HTR-8/SVneo (cell line): ENCODE results near the gene YBEY.

ENCODE experiments used
- DNase-seq: peaks from one replicate; pipeline ENCODE4 v3.0.0; 2011; ENCODE audit warnings: low spot score, mixed read lengths; ENCODE audit not compliant: insufficient read length
- FAIRE-seq: peaks from 2 replicates; lab custom pipeline; 2011; peaks lifted over from hg19 to GRCh38; lab: Jason Lieb, UNC

YBEY gene

DNA sequence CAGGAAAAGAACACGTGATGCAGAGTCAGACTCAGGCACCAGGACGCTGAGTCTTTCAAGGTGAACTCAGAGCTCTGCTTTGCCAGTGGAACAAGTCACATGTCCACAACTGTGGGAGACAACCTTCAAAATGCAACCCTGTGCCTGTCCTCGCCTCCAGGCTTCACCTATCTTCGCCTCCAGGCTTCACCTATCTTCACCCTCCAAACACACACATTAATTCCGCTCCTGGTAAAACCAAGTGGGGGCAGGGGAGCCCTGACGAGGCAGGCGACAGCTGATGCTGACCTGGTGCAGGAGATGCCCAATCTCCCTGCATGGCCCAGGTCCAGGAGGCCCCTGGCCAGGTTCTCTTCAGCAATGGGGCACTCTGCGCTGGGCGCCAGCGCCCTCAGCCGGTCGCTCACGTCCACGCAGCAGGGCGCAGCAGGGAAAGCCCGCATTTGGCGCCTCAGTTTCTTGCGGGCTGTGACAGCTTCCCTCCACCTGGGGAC, 29.6 kb upstream of the YBEY start:
- FAIRE-seq (no peak), DNase-seq (no peak)

DNA sequence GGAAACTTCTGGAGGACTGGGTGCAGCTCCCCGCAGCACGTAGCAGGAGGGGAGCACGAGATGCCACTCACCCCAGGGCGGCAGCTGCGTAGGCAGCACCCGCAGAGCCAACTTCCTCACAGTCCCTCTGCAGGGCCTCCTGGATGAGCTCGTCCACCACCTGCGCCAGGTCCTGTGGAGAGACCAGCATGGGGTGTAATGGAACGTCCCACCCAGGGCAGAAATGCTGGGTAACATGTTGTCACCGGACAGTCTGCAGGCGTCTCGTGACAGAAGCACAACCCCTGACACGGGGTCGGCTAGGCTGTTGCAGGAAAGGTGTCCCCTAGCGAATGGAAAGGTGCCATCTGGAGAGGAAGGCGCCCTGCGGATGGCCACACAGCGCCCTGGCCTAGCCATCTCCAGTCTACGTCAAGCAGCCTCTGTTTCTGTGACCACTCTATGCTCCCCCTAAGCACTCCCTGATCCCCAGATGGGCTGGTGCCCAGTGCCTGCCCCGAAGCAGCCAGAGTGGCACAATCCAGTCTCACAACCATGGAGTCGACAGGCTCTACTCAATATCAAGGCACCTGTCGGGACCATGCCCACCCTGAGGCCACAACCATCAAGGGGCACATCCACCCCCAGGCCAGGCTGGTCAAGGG, 22.0 kb upstream of the YBEY start:
- no peak for FAIRE-seq
- no peak for DNase-seq

DNA sequence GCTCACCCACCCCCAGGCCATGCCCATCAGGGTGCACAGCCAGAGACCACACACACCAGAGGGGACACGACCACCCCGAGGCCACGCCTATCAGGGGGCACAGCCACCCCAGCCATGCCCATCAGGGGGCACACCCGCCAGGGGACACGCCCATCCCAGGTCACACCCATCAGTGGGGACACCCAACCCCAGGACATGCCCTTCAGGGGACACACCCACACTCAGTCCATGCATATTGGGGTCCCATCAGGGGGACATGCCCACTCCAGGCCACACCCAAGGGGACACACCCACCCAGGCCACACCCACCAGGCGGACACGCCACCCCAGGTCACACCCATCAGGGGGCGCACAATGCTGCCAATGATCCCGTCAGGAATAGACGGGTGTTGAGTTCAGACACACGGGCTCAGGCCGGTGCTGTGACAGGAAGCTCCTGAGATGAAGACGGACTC, 21.4 kb upstream of the YBEY start:
- no peak for FAIRE-seq
- no peak for DNase-seq

DNA sequence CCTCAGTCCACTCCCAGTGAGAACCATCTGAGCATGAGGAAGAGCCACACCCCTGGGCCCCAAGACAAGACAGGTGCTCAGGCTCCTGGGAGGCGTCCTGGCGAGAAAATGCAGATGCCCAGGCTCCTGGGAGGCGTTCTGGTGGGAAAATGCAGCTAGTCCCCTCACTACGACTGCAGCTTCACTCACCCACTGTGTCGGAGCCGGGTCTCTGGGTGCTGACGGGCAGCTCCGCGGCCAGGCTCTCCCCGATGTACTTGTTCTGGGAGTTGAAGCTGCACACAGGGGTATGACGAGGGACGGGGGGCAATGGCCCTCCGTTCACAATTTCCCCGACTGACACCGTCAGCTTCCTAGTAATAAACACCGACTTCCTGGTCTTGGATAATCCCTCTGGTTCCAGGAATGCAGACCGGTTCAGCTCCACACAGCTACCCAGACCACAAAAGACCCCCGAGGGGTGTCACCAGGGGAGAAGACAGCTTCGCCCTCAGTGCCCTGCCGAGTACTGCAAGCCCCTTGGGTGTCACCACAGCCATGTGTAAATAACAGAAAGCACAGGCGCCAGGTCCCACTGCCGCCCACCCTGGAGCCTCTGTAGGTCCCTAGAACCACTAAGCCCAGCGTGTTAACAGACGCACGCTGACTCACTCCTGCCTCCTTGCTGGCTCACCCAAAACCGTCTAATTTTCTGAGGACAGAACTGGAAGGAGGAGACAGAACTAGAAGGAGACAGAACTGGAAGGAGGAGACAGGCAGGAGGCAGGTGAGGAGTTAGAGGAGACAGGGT, 20.2 kb upstream of the YBEY start:
- FAIRE-seq (no peak), DNase-seq (no peak)

DNA sequence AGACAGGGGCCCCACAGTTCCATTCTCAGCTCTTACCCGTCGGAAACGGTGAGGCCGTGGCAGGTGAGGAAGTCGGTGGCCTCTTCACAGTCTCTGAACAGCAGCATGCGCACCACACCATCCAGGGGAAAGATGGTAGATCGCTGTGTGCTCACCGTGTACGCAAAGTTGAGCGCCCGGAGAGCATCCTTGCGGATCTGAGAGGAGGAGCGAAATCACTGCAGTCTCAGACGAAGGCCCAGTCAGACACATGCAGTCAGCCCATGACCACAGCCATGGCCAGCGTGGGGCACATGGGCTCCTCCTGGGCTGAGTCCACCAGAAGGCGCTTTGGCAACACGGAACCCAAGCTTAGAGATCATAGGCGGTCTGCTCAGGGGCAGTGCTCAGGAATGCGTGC, 19.2 kb upstream of the YBEY start:
- FAIRE-seq (no peak), DNase-seq (no peak)

DNA sequence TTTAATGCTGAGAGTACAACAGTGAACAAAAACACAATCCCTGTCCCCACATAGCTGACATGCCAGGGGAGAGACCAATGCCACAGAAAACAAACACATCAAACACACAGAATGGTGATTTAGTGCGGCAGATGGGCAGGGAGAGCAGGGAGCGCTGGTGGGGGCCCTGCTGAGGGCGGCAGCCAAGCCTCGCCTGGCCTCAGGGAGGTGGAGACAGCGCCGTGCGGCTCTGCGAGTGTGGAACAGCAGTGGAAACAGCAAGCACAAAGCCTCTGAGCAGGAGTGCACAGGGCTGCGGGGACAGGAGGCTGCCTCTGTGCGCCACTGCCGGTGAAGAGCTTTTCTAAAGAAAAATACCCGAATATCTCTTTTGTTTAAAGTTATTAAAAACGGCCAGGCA, 17.8 kb upstream of the YBEY start:
- DNase-seq, result no peak
- FAIRE-seq, result no peak

DNA sequence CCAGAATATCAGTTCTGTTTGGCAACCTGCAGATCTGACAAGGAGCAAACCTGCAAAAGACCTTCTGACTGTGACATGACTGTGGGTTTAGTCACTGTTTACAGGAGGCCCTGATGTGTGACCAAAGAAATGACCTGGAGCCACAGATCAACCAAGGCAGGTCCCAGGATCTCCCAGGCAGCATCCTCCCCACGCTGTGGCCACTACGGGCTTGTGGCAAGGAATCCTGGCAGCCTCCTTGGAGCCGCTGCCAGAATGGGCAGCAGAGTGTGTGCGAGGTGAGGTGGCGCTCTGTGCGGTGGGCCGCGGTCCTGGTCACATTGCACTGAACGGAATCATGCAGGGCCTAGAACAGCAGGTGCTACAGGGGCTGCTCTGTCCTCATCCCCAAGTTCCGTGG, 16.7 kb upstream of the YBEY start:
- DNase-seq, result no peak
- FAIRE-seq, result no peak

DNA sequence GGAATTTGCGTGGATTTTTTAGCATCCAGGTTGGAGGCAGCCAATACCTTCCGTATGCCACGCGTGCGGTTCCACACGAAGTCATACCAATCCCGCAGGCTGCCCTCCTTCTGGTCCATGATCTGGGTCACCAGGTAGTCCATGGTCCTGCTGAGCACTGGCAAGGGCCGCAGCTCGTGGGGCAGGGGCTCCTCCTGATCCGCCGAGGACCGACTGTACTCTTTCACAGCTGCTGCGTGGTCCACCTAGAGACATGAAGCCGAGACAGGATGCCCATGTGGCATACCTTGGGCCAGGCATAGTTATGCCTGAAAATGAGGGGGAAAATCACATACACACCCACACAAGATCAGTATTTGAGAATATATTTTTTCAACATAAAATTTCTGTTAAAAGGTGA, 12.8 kb upstream of the YBEY start:
- no peak for DNase-seq
- FAIRE-seq, result no peak

DNA sequence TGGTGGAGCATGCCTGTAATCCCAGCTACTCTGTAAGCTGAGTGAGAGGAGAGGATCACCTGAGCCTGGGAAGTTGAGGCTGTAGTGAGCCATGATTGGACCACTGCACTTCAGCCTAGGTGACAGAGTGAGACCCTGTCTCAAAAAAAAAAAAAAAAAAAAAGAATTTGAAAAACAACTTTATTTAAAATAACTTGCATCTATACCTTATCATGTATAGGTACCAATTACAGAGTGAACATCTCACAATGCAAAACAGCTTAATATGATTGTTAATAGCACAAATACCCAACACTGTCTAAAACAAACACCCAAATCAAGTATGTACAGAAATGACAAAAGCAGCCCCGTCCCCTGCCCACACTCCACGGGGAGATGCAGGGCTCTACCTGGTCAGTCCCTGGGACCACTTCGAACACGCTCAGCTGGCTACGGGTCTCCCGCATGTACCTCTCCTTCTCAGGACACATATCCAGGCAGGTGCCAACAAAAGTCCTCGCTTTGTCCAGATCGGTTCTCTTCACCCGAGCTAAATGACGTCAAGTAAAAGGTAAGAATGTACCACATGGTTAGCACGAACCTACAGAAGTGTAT, 11.2 kb upstream of the YBEY start:
- DNase-seq (no peak), FAIRE-seq (no peak)

DNA sequence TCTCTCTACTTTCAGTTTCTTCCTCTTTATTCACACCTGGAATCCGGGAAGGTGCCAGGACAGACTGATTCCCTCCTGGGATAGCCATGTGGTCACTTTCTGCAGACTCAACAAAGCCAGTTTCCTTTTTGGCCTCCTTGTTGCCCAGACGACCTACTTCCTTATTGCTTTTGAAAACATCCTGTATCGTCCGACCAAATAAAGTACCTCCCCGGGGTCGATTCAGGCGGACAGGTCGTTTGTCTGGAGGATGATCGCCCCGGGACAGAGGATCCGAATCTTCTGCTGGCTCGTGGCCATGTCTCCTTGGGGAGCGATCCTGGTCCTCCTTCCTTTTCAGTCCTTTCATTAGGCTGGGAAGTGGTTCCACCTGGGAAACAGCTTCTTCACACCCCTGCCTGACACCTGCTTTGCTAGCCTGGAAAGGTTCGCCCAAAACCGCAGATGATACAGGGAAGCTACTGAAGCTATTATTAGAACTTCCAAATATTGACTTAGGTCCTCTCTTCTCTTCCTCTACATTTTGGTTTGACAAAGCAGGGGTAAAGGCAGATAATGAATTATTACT, 2.0 kb upstream of the YBEY start:
- DNase-seq (no peak), FAIRE-seq (no peak)

DNA sequence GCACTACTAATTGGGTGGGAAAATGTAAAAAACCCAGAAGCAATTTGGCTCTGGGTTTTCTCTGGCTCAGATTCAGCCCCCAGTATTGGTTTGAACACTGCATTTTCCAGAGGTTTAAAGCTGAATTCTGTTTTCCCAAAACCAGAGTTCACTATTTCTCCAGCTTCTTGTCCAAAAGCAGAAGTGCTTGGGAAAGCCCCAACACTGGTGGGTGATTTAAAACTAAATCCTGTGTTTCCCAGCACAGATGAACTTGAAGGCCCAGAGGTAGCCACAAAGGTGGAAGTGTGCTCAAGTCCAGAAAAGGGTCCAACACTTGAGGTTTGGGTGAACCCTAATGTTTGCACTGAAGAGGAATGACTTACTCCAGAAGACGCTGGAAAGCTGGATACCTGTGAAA, 1.4 kb upstream of the YBEY start:
- DNase-seq, result no peak
- no peak for FAIRE-seq

DNA sequence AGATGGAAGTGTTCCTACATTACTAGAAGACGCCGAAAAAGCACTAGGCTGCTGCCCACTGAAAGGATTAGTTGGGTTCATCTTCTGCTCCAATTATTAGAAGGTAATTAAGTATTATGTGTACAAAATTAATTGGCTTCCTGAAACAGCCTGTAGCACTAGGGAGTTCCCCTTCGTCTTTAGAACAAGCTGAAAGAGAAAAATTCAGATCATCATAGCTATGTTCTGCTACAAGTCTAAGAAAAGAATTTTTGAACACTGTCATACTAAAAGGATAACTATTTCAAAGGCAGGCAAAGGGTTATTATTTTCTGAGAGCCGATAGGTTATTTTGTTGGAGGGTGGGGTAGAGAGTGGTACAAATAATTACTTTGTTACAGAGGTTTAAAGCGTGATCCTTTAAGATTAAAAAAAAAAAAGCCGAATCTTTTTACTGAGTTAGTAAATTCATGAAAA, 908 bp upstream of the YBEY start, which contains the start of gene MCM3AP:
Gene MCM3AP (minus strand): TSS at position 406 of the 456 bp plus-strand sequence. CDS start 325 bp downstream, at position 81.
- DNase-seq (no peak), FAIRE-seq (no peak)

DNA sequence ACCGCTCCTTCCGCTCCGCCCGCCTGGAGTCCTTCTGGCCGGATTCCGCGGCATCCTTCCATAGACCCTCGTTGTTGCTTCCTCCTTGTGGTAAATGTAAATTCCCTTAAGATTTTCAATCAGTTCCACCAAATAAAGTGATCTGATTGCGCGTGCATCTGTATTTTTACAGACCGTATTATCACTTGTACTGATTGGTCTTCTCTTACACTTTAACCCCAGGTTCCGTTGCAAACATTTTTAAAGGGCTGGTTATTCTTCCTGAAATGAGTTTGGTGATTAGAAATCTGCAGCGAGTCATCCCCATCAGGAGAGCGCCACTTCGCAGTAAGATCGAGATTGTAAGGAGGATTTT, 483 bp downstream of the YBEY start:
- no peak for FAIRE-seq
- no peak for DNase-seq

DNA sequence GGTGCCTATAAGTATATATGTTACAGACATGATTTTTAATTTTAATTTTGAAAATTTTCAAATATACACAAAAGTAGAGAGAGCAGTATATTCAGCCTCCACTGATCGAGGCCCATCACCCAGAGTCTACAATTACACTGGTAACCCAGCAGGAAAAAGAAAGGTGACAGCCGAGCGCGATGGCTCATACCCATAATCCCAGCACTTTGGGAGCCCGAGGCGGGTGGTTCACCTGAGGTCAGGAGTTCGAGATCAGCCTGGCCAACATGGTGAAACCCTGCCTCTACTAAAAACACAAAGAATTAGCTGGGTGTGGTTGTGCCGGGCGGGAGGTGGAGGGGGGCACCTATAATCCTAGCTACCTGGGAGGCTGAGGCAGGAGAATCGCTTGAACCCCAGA, 1.4 kb downstream of the YBEY start:
- FAIRE-seq, result no peak
- DNase-seq, result no peak

DNA sequence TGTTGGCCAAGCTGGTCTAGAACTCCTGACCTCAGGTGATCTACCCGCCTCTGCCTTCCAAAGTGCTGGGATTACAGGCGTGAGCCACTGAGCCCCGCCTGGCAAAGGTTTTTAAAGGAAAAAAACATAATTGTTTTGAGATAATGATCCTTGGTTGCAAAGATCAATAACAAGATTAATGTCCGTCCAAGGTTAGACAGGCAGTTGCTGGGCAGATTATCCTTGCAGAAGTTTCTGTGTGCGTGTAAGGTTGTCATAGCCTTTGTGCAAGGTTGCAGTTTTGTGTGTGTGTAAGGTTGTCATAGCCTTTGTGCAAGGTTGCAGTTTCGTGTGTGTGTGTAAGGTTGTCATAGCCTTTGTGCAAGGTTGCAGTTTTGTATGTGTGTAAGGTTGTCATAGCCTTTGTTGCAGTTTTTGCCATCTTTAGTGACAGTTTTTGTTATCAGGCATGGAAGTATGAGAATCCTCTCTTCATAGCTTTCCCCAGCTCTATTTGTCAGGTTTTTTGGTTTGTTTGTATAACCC, 3.6 kb downstream of the YBEY start:
- peak; percentile 88 for FAIRE-seq

DNA sequence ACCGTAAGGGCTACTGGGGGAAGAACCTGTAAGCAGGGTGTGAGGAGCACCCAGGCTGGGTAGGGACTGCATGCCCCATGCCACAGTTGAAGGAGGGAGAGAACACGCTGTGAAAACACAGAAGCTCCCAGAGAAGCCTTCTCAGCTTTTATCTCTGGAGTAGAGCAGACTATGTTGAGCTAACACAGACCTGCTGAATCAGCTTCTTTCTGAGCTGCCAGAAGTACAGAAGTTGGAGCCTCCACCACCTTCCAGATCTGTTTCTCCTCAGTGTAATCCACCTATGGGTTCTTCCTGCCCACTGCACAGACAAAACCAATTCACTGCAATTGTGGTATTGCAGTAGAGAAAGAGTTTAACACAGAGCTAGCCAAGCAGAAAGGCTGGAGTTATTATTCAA, 5.4 kb downstream of the YBEY start:
- DNase-seq (no peak), FAIRE-seq (no peak)

More for the DNA sequence above, 3.6 kb downstream of the YBEY start:
- DNase-seq, result no peak

DNA sequence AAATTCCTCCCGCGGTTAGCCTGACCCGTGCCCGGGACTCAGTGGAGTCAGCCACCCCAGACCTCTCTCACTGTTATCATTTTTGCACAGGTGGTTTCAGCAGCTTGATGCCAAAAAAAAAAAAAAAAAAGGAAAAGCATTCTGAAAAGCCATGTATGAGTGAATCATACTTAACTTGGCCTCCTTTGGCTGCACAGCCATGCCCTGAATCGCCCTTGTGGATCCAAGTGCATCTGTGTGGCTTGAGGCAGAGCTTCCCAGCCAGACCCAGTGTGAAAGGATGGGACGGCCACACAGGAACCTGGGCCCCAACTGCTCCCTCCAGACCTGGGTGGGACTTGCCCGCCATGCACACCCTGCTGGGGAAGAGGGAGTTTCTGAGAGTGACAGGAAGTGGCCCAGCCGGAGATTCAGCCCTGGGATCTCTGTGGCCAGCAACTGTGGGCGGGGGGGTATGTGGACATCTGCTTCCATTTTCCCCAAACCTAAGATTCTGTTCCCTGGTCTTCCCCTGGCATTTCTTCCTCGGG, 8.6 kb downstream of the YBEY start:
- no peak for DNase-seq
- no peak for FAIRE-seq

DNA sequence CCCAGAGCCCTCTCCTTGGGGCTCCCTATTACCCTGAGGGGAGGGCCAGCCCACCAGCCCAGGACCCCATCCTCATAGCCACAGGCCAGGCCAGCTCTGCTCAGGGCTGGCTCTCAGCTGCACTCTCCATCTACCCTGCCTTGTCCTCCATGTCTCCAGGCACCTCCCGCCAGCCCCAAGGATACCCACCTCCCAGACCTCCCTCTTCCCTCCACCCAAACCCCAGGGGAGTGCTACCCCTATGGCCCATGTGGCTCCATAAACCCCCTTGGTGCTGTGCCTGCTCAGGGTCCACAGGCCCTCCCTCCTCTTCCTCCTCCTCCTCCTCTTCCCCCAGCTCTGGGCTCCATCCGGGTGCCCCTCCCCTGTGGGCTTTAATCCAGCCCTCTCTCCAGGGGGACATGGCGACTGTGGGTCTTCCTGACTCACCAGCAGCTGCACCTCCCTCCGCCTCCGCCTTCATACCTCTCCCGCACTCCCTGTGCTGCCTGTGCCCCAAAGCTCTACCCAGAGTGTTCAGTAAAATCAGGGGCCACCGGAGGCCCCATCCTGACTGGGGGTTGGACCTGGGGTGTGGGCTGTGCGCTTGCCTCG, 9.1 kb downstream of the YBEY start:
- FAIRE-seq (no peak), DNase-seq (no peak)

DNA sequence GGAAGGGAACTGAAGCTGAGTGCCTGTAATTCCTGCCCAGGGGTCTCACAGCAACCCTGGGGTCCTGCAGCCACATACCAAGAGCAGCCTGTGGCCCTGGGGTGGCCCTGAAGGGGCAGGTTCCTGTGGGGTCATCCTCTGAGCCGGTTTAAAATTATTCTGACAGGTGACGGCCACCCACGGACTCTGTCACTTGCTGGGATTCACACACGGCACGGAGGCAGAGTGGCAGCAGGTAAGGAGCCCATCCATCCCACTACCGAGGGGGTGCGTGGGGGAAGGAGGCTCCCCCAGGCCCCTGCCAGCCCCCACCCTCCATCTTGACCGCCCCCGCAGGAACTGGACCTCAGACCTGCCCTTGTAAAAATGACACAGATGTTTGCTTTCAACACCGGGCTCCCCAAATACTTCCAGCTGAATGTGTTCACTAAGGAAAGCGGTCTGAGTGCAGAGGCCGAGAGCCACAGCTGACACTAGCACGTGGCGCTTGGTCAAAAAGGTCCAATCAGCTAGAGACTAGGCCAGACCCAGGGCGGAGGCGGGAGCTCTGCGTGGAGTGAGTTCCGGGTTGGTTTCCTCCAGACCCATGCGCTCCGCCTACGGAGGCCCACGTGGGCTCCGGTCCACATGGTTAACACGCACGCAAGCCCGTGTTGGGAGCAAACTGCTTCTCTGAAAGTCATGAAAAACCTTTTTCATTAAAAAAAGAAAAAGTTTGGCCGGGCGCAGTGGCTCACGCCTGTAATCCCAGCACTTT, 10.0 kb downstream of the YBEY start:
- FAIRE-seq (no peak), DNase-seq (no peak)
